OCI-LY1 (cell line): ENCODE measurements around the gene CRB3.

Experiments
- CTCF ChIP-seq: fragments of 200-600 bp; sonication (generic), shearing (Covaris generic); IDR thresholded peaks from 2 replicates; pipeline ENCODE4 v1.5.1; 2017; ENCODE audit warnings: mild to moderate bottlenecking, antibody characterized with exemption, low read length, moderate library complexity, mixed read lengths
- EZH2 ChIP-seq: fragments of 200-600 bp; sonication (generic), shearing (Covaris generic); IDR thresholded peaks from 2 replicates; pipeline ENCODE4 v1.8.0; 2017; ENCODE audit warnings: borderline replicate concordance, mixed run types, mild to moderate bottlenecking, antibody characterized with exemption, low read length, moderate library complexity, mixed read lengths

GRCh38 chr19:6499052-6499790, 35.1 kb downstream of the CRB3 start:
- TF ChIP-seq CTCF = no peak
- TF ChIP-seq EZH2 = no peak
